MM.1S (cell line): ENCODE data around the gene GPR61.

ENCODE experiments used
- EZH2 ChIP-seq: fragments of 300-600 bp; sonication (generic); optimal IDR thresholded peaks from 2 replicates; pipeline ENCODE3; 2017; ENCODE audit warnings: low read depth, mild to moderate bottlenecking, antibody characterized with exemption, low read length, mixed read lengths
- TF ChIP-seq, protein P1 (sequence below): fragments of 300-600 bp; sonication (generic); IDR thresholded peaks from 2 replicates; pipeline ENCODE4 v1.5.1; 2016; ENCODE audit warnings: antibody characterized with exemption, low read length, mixed read lengths

DNA sequence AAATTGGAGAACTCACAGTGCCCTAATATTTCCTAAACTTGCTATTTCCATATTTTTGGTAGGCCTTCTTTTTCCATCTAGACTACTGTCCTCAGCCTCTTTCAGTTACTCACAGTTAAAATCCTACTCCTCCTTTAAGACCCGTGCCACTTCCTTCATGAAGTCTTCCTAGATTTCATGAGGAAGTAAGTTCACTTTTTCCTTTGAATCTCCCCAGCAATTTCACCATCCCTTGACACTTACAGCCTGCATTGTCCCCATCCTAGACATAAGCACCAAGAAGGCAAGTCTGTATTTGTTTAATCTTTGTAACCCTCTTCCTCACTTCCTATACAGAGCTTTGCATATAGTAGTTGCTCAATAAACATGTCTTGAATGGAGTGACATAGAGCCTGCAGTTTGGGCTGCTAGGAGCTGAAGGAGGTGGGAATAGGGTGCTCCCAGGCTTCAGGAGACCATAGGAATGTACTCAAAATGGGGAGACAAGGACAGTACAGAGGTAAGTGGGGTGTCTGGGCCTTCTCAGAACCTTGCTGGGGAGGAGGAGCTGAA, 5.3 kb upstream of the GPR61 start:
- TF ChIP-seq, protein P1, sequence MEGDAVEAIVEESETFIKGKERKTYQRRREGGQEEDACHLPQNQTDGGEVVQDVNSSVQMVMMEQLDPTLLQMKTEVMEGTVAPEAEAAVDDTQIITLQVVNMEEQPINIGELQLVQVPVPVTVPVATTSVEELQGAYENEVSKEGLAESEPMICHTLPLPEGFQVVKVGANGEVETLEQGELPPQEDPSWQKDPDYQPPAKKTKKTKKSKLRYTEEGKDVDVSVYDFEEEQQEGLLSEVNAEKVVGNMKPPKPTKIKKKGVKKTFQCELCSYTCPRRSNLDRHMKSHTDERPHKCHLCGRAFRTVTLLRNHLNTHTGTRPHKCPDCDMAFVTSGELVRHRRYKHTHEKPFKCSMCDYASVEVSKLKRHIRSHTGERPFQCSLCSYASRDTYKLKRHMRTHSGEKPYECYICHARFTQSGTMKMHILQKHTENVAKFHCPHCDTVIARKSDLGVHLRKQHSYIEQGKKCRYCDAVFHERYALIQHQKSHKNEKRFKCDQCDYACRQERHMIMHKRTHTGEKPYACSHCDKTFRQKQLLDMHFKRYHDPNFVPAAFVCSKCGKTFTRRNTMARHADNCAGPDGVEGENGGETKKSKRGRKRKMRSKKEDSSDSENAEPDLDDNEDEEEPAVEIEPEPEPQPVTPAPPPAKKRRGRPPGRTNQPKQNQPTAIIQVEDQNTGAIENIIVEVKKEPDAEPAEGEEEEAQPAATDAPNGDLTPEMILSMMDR = no peak
- TF ChIP-seq EZH2 = no peak
